MCF 10A (cell line): Measurements from ENCODE around the gene MGAT1. TPM values are rescaled to one million over a fixed set of nuclear protein-coding genes. Genes with fewer than 3 reads are reported as not detected.

ENCODE experiments used
- BruUV-seq: library from RNA; stranded (reverse); fragments of 400-500 nt; replicated peaks from 2 replicates; lab custom pipeline; 2021; lab: Mats Ljungman, UMichigan
- CTCF ChIA-PET: fragments of 300-600 bp; sonication (Branson Sonifier 250); formaldehyde crosslinking; extraction: SDS; loops from one replicate; lab custom pipeline; 2021; ENCODE audit warnings: antibody characterized with exemption, inconsistent platforms; lab: Yijun Ruan, JAX
- POLR2A ChIA-PET: fragments of 300-600, 350-650 bp; sonication (Branson Sonifier 250); formaldehyde crosslinking; extraction: SDS; loops from one replicate; lab custom pipeline; 2020; ENCODE audit warnings: antibody characterized with exemption, inconsistent platforms; lab: Yijun Ruan, JAX
- DNase-seq: peaks from one replicate; pipeline ENCODE4 v3.0.0-alpha.2; 2018; ENCODE audit not compliant: unreplicated experiment
- H3K27ac Mint-ChIP-seq: one replicate; pipeline ENCODE4 v1.8.0; 2022; ENCODE audit warnings: mild to moderate bottlenecking, low read depth, mixed read lengths; ENCODE audit not compliant: unreplicated experiment
- H3K27me3 Mint-ChIP-seq: one replicate; pipeline ENCODE4 v1.8.0; 2022; ENCODE audit warnings: mixed read lengths; ENCODE audit not compliant: insufficient read depth, unreplicated experiment
- H3K36me3 Mint-ChIP-seq: one replicate; pipeline ENCODE4 v1.8.0; 2022; ENCODE audit warnings: mild to moderate bottlenecking, moderate library complexity, mixed read lengths; ENCODE audit not compliant: insufficient read depth, unreplicated experiment
- H3K4me1 Mint-ChIP-seq: one replicate; pipeline ENCODE4 v1.8.0; 2022; ENCODE audit warnings: mixed read lengths; ENCODE audit not compliant: insufficient read depth, unreplicated experiment
- H3K4me3 Mint-ChIP-seq: one replicate; pipeline ENCODE4 v1.8.0; 2022; ENCODE audit warnings: mild to moderate bottlenecking, moderate library complexity, mixed read lengths; ENCODE audit not compliant: unreplicated experiment
- H3K9me3 Mint-ChIP-seq: one replicate; pipeline ENCODE4 v1.8.0; 2022; ENCODE audit warnings: mixed read lengths; ENCODE audit not compliant: unreplicated experiment
- intact Hi-C: fragments of 100-400 bp; cut with micrococcal nuclease; formaldehyde crosslinking; loops from 2 replicates; pipeline ENCODE4 v1.14.1; 2022
- total RNA-seq: library from RNA; stranded (reverse); gene quantifications from 2 replicates; pipeline ENCODE4 v1.2.3, GENCODE V29; 2022
- TF ChIP-seq, protein P1 (sequence below): fragments of 200-600 bp; IDR thresholded peaks from one replicate; pipeline ENCODE4 v1.8.0; 2022; ENCODE audit warnings: antibody characterized with exemption, mild to moderate bottlenecking; ENCODE audit not compliant: unreplicated experiment

The MGAT1 gene
- total RNA-seq, 1 experiment from 2014 or later, result 135 TPM

DNA sequence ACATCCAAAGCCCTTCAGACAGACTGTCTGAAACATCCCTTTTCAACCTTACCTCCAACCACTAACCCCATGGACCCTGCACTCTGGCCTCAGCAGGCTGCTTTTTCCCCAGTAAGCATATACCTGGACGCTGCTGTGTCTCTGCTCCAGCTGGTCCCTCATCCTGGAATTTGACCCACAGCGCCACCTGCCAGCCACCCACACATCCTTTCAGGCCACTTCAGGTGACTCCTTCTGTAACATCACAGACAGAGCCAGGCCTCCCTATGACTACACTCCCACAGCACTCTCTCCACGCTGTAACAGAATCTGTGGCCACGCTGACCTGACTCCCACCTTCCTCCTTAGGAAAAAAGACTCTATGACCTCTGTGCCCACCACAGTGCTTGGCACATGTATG, 3.4 kb downstream of the MGAT1 start:
- CTCF ChIA-PET, result interaction anchor here (0.8 to 2.2 kb wide), 4 partner anchors 9 to 385 kb away, joined by 3 to 7 read pairs (median 4); no protein-coding TSS in a partner anchor
- BruUV-seq, result no TSS peak
- Mint-ChIP-seq H3K36me3 (peaks cover 53% of the 10 kb centered on the region), H3K4me1 (peaks cover 53% of the 10 kb centered on the region), H3K9me3 (no peaks in the 10 kb centered on the region), H3K27me3 (no peaks in the 10 kb centered on the region), H3K4me3 (peak overlapping the region; percentile 75), H3K27ac (peak overlapping the region; percentile 78)
- DNase-seq, result peak; percentile 49
- intact Hi-C loops, result no loop called here
- POLR2A ChIA-PET, result interaction anchor here (0.5 to 4.6 kb wide), 8 partner anchors 9 to 446 kb away, joined by 3 to 78 read pairs (median 16); partner anchors contain the start of gene ZFP62
- TF ChIP-seq, protein P1, sequence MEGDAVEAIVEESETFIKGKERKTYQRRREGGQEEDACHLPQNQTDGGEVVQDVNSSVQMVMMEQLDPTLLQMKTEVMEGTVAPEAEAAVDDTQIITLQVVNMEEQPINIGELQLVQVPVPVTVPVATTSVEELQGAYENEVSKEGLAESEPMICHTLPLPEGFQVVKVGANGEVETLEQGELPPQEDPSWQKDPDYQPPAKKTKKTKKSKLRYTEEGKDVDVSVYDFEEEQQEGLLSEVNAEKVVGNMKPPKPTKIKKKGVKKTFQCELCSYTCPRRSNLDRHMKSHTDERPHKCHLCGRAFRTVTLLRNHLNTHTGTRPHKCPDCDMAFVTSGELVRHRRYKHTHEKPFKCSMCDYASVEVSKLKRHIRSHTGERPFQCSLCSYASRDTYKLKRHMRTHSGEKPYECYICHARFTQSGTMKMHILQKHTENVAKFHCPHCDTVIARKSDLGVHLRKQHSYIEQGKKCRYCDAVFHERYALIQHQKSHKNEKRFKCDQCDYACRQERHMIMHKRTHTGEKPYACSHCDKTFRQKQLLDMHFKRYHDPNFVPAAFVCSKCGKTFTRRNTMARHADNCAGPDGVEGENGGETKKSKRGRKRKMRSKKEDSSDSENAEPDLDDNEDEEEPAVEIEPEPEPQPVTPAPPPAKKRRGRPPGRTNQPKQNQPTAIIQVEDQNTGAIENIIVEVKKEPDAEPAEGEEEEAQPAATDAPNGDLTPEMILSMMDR, result peak; percentile 21

DNA sequence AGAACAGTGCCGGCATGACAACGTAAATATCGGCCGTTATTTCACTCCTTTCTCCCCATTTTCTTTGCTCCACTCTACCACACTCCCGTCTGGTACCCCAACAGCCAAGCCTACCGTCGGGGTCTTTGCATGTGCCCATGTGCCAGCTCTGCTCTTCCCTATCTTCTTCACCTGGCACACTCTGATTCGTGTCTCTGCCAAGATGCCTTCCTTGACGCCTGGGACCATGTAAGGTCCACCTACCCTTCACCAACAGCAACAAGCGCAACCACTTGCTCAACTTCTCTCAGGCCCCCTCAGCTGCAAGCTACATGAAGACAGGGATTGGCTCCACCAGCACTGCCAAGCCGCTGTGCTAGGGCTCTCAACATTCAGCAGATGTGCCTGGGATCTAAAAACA, 4.4 kb downstream of the MGAT1 start:
- Mint-ChIP-seq H3K27ac (peak overlapping the region; percentile 78), H3K4me3 (no peak overlapping the region), H3K9me3 (no peaks in the 10 kb centered on the region), H3K36me3 (peaks cover 56% of the 10 kb centered on the region), H3K27me3 (no peaks in the 10 kb centered on the region), H3K4me1 (peaks cover 55% of the 10 kb centered on the region)
- ChIA-PET CTCF (interaction anchor here (0.6 to 1.4 kb wide), 4 partner anchors 14 to 392 kb away, joined by 3 to 6 read pairs (median 4); no protein-coding TSS in a partner anchor), POLR2A (interaction anchor here (1.1 to 1.4 kb wide), 2 partner anchors 9 to 12 kb away, joined by 3 to 5 read pairs; no protein-coding TSS in a partner anchor)
- no peak for DNase-seq
- BruUV-seq, result no TSS peak
- TF ChIP-seq, protein P1, result no peak
- intact Hi-C loops, result no loop called here

DNA sequence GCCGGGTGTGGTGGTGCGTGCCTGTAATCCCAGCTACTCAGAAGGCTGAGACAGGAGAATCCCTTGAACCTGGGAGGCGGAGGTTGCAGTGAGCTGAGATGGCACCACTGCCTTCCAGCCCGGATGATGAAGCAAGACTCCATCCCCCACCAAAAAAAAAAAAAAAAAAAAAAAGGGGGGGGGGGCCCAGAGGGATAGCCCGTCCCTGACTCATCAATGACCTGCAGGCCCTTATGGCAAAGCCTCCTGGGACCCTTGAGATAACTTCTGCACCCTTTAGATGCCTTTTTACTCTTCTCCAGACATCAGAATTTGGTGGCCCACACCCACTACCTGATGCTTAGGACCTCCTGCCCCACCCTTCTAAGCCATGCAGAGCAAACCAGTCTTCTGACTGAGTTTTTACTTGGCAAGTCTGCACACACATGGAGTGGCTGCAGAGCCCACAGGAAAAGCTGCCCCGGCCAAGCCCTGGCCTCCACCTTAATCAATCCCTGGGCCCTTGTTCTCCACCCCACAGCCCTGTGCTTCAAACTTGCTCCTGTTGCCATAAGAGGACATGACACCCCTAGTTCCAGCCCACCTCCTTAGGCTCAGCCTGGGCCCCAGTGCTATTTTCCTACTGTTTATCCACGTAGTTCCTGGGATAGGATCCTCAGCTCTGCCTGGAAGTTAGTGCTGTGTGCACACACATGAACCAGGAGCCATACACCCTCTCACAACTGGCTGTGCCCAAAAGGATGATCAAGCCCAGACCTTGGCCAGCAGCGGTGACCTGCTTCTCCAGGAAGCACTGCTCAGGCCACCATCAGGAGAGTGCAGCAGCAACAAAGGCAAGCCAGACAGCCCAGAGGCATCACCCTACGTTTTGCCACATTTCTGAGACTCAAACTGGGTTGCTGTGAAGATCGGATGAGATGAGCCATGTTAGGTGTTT, 5.1 kb downstream of the MGAT1 start:
- no TSS peak for BruUV-seq
- TF ChIP-seq, protein P1, result no peak
- CTCF ChIA-PET, result interaction anchor here (0.6 to 1.4 kb wide), 4 partner anchors 13 to 392 kb away, joined by 3 to 6 read pairs (median 4); no protein-coding TSS in a partner anchor
- no peaks in the 10 kb centered on the region for H3K27me3 Mint-ChIP-seq
- DNase-seq, result no peak
- no peak overlapping the region for H3K27ac Mint-ChIP-seq
- intact Hi-C loops, result no loop called here
- H3K36me3 Mint-ChIP-seq, result peaks cover 60% of the 10 kb centered on the region
- POLR2A ChIA-PET, result interaction anchor here (1.1 kb wide), 1 partner anchor 11 kb away, joined by 3 read pairs; no protein-coding TSS in a partner anchor
- no peak overlapping the region for H3K4me3 Mint-ChIP-seq
- no peaks in the 10 kb centered on the region for H3K9me3 Mint-ChIP-seq
- peaks cover 60% of the 10 kb centered on the region for H3K4me1 Mint-ChIP-seq
